Activated CD8-positive, alpha-beta T cell treated with anti-CD3 and anti-CD28 coated beads for 36 hours (primary cell): ENCODE data around the gene HSD17B12. TPM values are rescaled to one million over a fixed set of nuclear protein-coding genes. Genes with fewer than 3 reads are reported as not detected.

Source experiments
- ATAC-seq: fragments of 200-7000 bp; cut with Tn5 transposase; one replicate; pipeline ENCODE4 v1.10.0; 2021; ENCODE audit warnings: mild to moderate bottlenecking, moderate library complexity
- CTCF ChIA-PET: fragments of 350-600 bp; sonication (Branson Sonifier 250); formaldehyde crosslinking; loops from one replicate; lab custom pipeline; 2021; ENCODE audit warnings: antibody characterized with exemption; lab: Charles Lee
- POLR2A ChIA-PET: fragments of 350-600 bp; sonication (Branson Sonifier 250); formaldehyde crosslinking; loops from one replicate; lab custom pipeline; 2021; ENCODE audit warnings: antibody characterized with exemption; lab: Charles Lee
- DNase-seq: peaks from one replicate; pipeline ENCODE4 v3.0.0-alpha.2; 2020
- H3K27ac Mint-ChIP-seq: one replicate; pipeline ENCODE4 v1.8.0; 2021; ENCODE audit warnings: mild to moderate bottlenecking, mixed read lengths
- H3K27me3 Mint-ChIP-seq: one replicate; pipeline ENCODE4 v1.8.0; 2021; ENCODE audit warnings: mixed read lengths
- H3K36me3 Mint-ChIP-seq: one replicate; pipeline ENCODE4 v1.8.0; 2021; ENCODE audit warnings: low read depth, mixed read lengths
- H3K4me1 Mint-ChIP-seq: one replicate; pipeline ENCODE4 v1.8.0; 2021; ENCODE audit warnings: low read depth, mixed read lengths
- H3K4me3 Mint-ChIP-seq: one replicate; pipeline ENCODE4 v1.8.0; 2021; ENCODE audit warnings: mild to moderate bottlenecking, moderate library complexity, mixed read lengths
- H3K9me3 Mint-ChIP-seq: one replicate; pipeline ENCODE4 v1.8.0; 2021; ENCODE audit warnings: mixed read lengths
- CTCF ChIP-seq: fragments of 200-600 bp; IDR thresholded peaks from one replicate; pipeline ENCODE4 v1.8.0; 2022; ENCODE audit warnings: antibody characterized with exemption, mild to moderate bottlenecking
- intact Hi-C: fragments of 100-400 bp; cut with micrococcal nuclease; formaldehyde crosslinking; loops from one replicate; pipeline ENCODE4 v1.10.0; 2022
- total RNA-seq, 2 experiments: library from RNA; stranded (reverse); gene quantifications; one replicate each; pipeline ENCODE4 v1.2.3, GENCODE V29; 2021

HSD17B12 gene
- total RNA-seq, 2 experiments from 2014 or later = 44.8 to 46.8 TPM

- DNase-seq (no peak), ATAC-seq (no peak)
- POLR2A ChIA-PET = no interaction called here
- H3K4me1 Mint-ChIP-seq = no peaks in the 10 kb centered on the region
- no peak overlapping the region for H3K27ac Mint-ChIP-seq
- no peaks in the 10 kb centered on the region for H3K27me3 Mint-ChIP-seq
- CTCF ChIA-PET = no interaction called here
- H3K4me3 Mint-ChIP-seq = no peak overlapping the region
- intact Hi-C loops = no loop called here
- H3K36me3 Mint-ChIP-seq = peaks cover 46% of the 10 kb centered on the region
- no peak for TF ChIP-seq CTCF
- peaks cover 18% of the 10 kb centered on the region for H3K9me3 Mint-ChIP-seq
These were observed 98.8 kb downstream of the HSD17B12 start for GRCh38 chr11:43779306-43779705.

GRCh38 chr11:43784301-43784700 is 103.8 kb downstream of the HSD17B12 start:
- H3K36me3 Mint-ChIP-seq = peaks cover 52% of the 10 kb centered on the region
- no peak overlapping the region for H3K4me3 Mint-ChIP-seq
- H3K9me3 Mint-ChIP-seq = peaks cover 19% of the 10 kb centered on the region
- ChIA-PET CTCF (no interaction called here), POLR2A (no interaction called here)
- H3K4me1 Mint-ChIP-seq = no peaks in the 10 kb centered on the region
- H3K27me3 Mint-ChIP-seq = no peaks in the 10 kb centered on the region
- ATAC-seq (no peak), DNase-seq (no peak)
- no peak for TF ChIP-seq CTCF
- no peak overlapping the region for H3K27ac Mint-ChIP-seq
- intact Hi-C loops = no loop called here

- no peak for DNase-seq
- no peak for TF ChIP-seq CTCF
- H3K27ac Mint-ChIP-seq = no peak overlapping the region
- H3K4me3 Mint-ChIP-seq = no peak overlapping the region
- H3K4me1 Mint-ChIP-seq = no peaks in the 10 kb centered on the region
- no peak for ATAC-seq
- H3K36me3 Mint-ChIP-seq = peaks cover 48% of the 10 kb centered on the region
- ChIA-PET POLR2A (no interaction called here), CTCF (no interaction called here)
- intact Hi-C loops = no loop called here
- H3K27me3 Mint-ChIP-seq = no peaks in the 10 kb centered on the region
- peaks cover 19% of the 10 kb centered on the region for H3K9me3 Mint-ChIP-seq
These were observed 104.3 kb downstream of the HSD17B12 start for GRCh38 chr11:43784866-43785265.

GRCh38 chr11:43785318-43785717 is 104.8 kb downstream of the HSD17B12 start:
- Mint-ChIP-seq H3K4me3 (no peak overlapping the region), H3K36me3 (peaks cover 49% of the 10 kb centered on the region), H3K27ac (no peak overlapping the region), H3K27me3 (no peaks in the 10 kb centered on the region), H3K9me3 (peaks cover 19% of the 10 kb centered on the region), H3K4me1 (peaks cover under 1% of the 10 kb centered on the region)
- no peak for TF ChIP-seq CTCF
- no peak for DNase-seq
- no peak for ATAC-seq
- intact Hi-C loops = no loop called here
- ChIA-PET CTCF (no interaction called here), POLR2A (no interaction called here)

GRCh38 chr11:43786016-43786415 is 105.5 kb downstream of the HSD17B12 start:
- intact Hi-C loops = no loop called here
- Mint-ChIP-seq H3K4me1 (peaks cover 2% of the 10 kb centered on the region), H3K36me3 (peaks cover 51% of the 10 kb centered on the region), H3K27ac (no peak overlapping the region), H3K9me3 (peaks cover 18% of the 10 kb centered on the region), H3K27me3 (no peaks in the 10 kb centered on the region), H3K4me3 (no peak overlapping the region)
- ChIA-PET POLR2A (no interaction called here), CTCF (no interaction called here)
- TF ChIP-seq CTCF = no peak
- no peak for DNase-seq
- ATAC-seq = no peak
